HepG2 (cell line): ENCODE data around the gene EBF3. TPM values are rescaled to one million over a fixed set of nuclear protein-coding genes. Genes with fewer than 3 reads are reported as not detected.

ENCODE experiments used
- ATAC-seq: fragments of 200-7000 bp; cut with Tn5 transposase; 3 replicates; pipeline ENCODE4 v1.9.1; 2020; ENCODE audit warnings: mild to moderate bottlenecking, moderate library complexity
- BruUV-seq: library from RNA; stranded (reverse); fragments of 400-500 nt; replicated peaks from 2 replicates; lab custom pipeline; 2021; lab: Mats Ljungman, UMichigan
- CTCF ChIA-PET: fragments of 300-600 bp; formaldehyde crosslinking; extraction: SDS; loops from one replicate; lab custom pipeline; 2021; ENCODE audit warnings: low total read pairs, inconsistent platforms, low intra/inter-chr PET ratio; lab: Yijun Ruan, JAX
- POLR2A ChIA-PET: fragments of 350-600 bp; sonication (Branson Sonifier 250); formaldehyde crosslinking; loops from one replicate; lab custom pipeline; 2020; ENCODE audit warnings: antibody characterized with exemption, inconsistent platforms; lab: Yijun Ruan, JAX
- DNase-seq: peaks from one replicate; pipeline ENCODE4 v3.0.0-alpha.2; 2015; ENCODE audit warnings: low spot score
- FAIRE-seq: peaks from 3 replicates; lab custom pipeline; 2011; peaks lifted over from hg19 to GRCh38; lab: Jason Lieb, UNC
- H2AFZ ChIP-seq: one replicate; pipeline ENCODE4 v1.6.1; 2011; ENCODE audit warnings: low read length, inconsistent platforms
- H3K27ac ChIP-seq: fragments of 300-600 bp; 3 replicates; pipeline ENCODE4 v1.8.0; 2011; ENCODE audit warnings: mixed run types, mild to moderate bottlenecking, mixed read lengths, low read length, inconsistent platforms; ENCODE audit not compliant: insufficient read depth; ENCODE audit errors: extremely low read length
- H3K27me3 ChIP-seq, 2 experiments: fragments of 200-600 bp in 1 of 2; 2 replicates in 1 of 2; 3 replicates in 1 of 2; pipeline versions ENCODE4 v1.6.0 to v1.8.0; 2011; ENCODE audit warnings: low read length in 2 of 2, mild to moderate bottlenecking in 2 of 2, moderate library complexity in 2 of 2, inconsistent platforms in 1 of 2; ENCODE audit not compliant: insufficient read depth in 2 of 2, control insufficient read depth in 1 of 2
- H3K36me3 ChIP-seq, 2 experiments: fragments of 200-600 bp in 1 of 2; replicated peaks in 1 of 2; 2 replicates in 1 of 2; 3 replicates in 1 of 2; pipeline versions ENCODE4 v1.5.1 to v1.8.0; 2011; ENCODE audit warnings: low read length in 2 of 2, inconsistent platforms in 1 of 2; ENCODE audit not compliant: insufficient read depth in 2 of 2, control insufficient read depth in 1 of 2
- H3K4me1 ChIP-seq: 2 replicates; pipeline ENCODE4 v1.5.1; 2012; ENCODE audit warnings: low read length, inconsistent platforms; ENCODE audit not compliant: insufficient read depth
- H3K4me2 ChIP-seq: 2 replicates; pipeline ENCODE4 v1.6.0; 2011; ENCODE audit warnings: low read depth, low read length, inconsistent platforms
- H3K4me3 ChIP-seq, 3 experiments: fragments of 200-600 bp in 1 of 3; sonication (generic), shearing (Covaris generic) in 1 of 3; replicated peaks in 1 of 3; 2 replicates each; pipeline ENCODE4 v1.5.1; 2011 to 2016; ENCODE audit warnings: low read length in 3 of 3, inconsistent platforms in 2 of 3, low read depth in 2 of 3, mild to moderate bottlenecking in 2 of 3, control low read depth in 1 of 3, mixed read lengths in 1 of 3; ENCODE audit not compliant: insufficient read depth in 1 of 3
- H3K79me2 ChIP-seq: one replicate; pipeline ENCODE4 v1.6.1; 2011; ENCODE audit warnings: low read length, inconsistent platforms; ENCODE audit not compliant: insufficient read depth
- H3K9ac ChIP-seq: 2 replicates; pipeline ENCODE4 v1.6.0; 2011; ENCODE audit warnings: mild to moderate bottlenecking, low read depth, low read length, inconsistent platforms; ENCODE audit not compliant: insufficient read depth
- H3K9me3 ChIP-seq: 2 replicates; pipeline ENCODE4 v1.5.1; 2012; ENCODE audit warnings: mild to moderate bottlenecking, low read length
- H4K20me1 ChIP-seq: 2 replicates; pipeline ENCODE4 v1.6.0; 2011; ENCODE audit warnings: inconsistent platforms, mild to moderate bottlenecking, low read length, moderate library complexity; ENCODE audit not compliant: insufficient read depth
- HNF4A ChIP-seq: sonication (generic); formaldehyde crosslinking; IDR thresholded peaks from 2 replicates; pipeline ENCODE4 v1.4.0; 2020; ENCODE audit warnings: missing genetic modification reagents
- POLR2AphosphoS2 ChIP-seq: IDR thresholded peaks from 2 replicates; pipeline ENCODE4 v1.6.1; 2011; ENCODE audit warnings: low read depth, low read length, improper control_type of control experiment
- ZNF230 ChIP-seq: sonication (generic); formaldehyde crosslinking; IDR thresholded peaks from 2 replicates; pipeline ENCODE4 v1.4.0; 2020; ENCODE audit warnings: mild to moderate bottlenecking, missing genetic modification reagents
- ZNF337 ChIP-seq: sonication (generic); formaldehyde crosslinking; IDR thresholded peaks from 2 replicates; pipeline ENCODE4 v1.5.1; 2020; ENCODE audit warnings: missing genetic modification reagents, low read depth, mild to moderate bottlenecking, borderline replicate concordance
- ZNF557 ChIP-seq: sonication (generic); formaldehyde crosslinking; IDR thresholded peaks from 2 replicates; pipeline ENCODE4 v1.4.0; 2020; ENCODE audit warnings: missing genetic modification reagents
- ZSCAN29 ChIP-seq: sonication (generic); formaldehyde crosslinking; conservative IDR thresholded peaks from 2 replicates; pipeline ENCODE4 v1.4.0; 2020; ENCODE audit warnings: mild to moderate bottlenecking, missing genetic modification reagents
- WGBS: methylation state at CpG from one replicate; pipeline ENCODE4 v1.1.6; 2017; ENCODE audit warnings: low lambda C conversion rate; 5-methylcytosine and 5-hydroxymethylcytosine counted together
- in situ Hi-C: cut with HindIII; loops from 2 replicates; pipeline ENCODE4 v1.10.0; 2017; ENCODE audit warnings: low pct_unique_long_range_greater_than_20kb; ENCODE audit not compliant: extremely low pct_ligation_motif_present
- intact Hi-C: fragments of 100-400 bp; cut with micrococcal nuclease; formaldehyde crosslinking; loops from one replicate; pipeline ENCODE4 v1.10.0; 2022; ENCODE audit not compliant: unreplicated experiment
- polyA plus RNA-seq, 8 experiments: library from polyadenylated mRNA; depleted of rRNA in 3 of 8; stranded (reverse) in 7 of 8; unstranded in 1 of 8; fragments of >200 nt; fragmentation: Illumina TruSeq in 4 of 8; extraction: Trizol in 4 of 8; gene quantifications; 2 replicates each; pipeline versions ENCODE4 v1.2.1 to v1.2.3, GENCODE V29; 2011 to 2016; ENCODE audit warnings: low read depth in 4 of 8, missing spikeins in 1 of 8, mixed read lengths in 1 of 8; ENCODE audit not compliant: insufficient read depth in 1 of 8
- total RNA-seq, 5 experiments: library from RNA; depleted of rRNA; stranded (reverse); fragments of >200 nt; fragmentation: Illumina TruSeq; extraction: Trizol; gene quantifications; 2 replicates each; pipeline ENCODE4 v1.2.3, GENCODE V29; 2016; ENCODE audit warnings: low read depth in 1 of 5
- TF ChIP-seq, protein P1 (sequence below): sonication (generic); formaldehyde crosslinking; IDR thresholded peaks from 2 replicates; pipeline ENCODE4 v1.5.0; 2020; ENCODE audit warnings: mild to moderate bottlenecking, missing genetic modification reagents, moderate library complexity
- TF ChIP-seq, protein P2 (sequence below): IDR thresholded peaks from 2 replicates; pipeline ENCODE4 v1.6.1; 2016; ENCODE audit warnings: low read depth, borderline replicate concordance

The EBF3 gene
- total and polyA plus RNA-seq, 2 of the 13 experiments (the other 11 are each of a cell fraction or from before 2014, with no cell fraction given), result not detected

DNA sequence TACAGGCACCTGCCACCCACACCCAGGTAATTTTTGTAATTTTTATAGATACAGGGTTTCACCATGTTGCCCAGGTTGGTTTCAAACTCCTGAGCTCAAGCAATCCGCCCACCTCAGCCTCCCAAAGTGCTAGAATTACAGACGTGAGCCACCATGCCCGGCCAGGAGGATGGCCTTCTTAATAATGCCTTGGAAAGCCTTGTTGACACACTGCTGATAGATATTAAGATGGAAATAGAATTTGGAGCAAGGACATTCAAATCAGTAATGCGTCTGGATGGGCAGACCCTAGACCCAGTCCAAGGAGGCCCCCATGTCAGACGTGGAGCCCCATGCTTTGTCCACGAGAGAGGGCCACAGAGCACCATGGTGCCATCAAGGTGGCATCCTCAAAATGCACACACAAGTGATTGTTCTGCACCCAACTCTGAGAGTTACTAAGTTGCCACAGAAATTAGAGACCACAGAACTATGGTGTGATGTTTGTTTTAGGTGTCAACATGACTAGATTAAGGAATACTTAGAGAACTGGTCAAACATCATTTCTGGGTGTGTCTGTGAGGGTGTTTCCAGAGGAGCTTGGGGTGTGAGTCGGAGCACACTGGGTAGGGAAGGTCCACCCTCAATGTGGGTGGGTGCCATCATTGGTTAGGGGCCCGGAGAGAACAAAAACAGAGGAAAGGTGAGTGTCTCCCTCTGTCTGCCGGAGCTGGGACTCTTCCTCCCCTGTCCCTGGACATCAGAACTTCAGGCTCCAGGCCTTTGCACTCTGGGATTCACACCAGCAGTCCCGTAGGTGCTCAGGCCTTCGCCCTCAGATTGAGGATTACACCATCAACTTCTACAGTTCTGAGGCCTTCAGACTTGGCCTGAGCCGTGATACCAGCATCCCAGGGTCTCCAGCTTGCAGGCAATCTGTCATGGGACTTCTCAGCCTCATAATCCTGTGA lies 34.5 kb downstream of the EBF3 start:
- H3K79me2 ChIP-seq, result no peaks in the 10 kb centered on the region
- H3K4me2 ChIP-seq, result no peak overlapping the region
- H3K4me3 ChIP-seq, result no peak overlapping the region
- FAIRE-seq (no peak), ATAC-seq (peak; percentile 54; the same call in 2 of the 3 replicates), DNase-seq (no peak)
- H3K9ac ChIP-seq, result no peak overlapping the region
- H2AFZ ChIP-seq, result no peak overlapping the region
- POLR2A ChIA-PET, result no interaction called here
- WGBS, result 1% methylated on average over 10 of the region's 12 CpGs
- no peaks in the 10 kb centered on the region for H3K9me3 ChIP-seq
- H3K27me3 ChIP-seq, result peaks cover 0 to 27% of the 10 kb centered on the region in 2 experiments; a peak in 2 of 5 replicates
- BruUV-seq, result no TSS peak
- no peaks in the 10 kb centered on the region for H3K36me3 ChIP-seq
- no peak for TF ChIP-seq ZNF230 (CRISPR knock-in tag)
- no peak for TF ChIP-seq ZSCAN29 (CRISPR knock-in tag)
- no peak for TF ChIP-seq HNF4A (CRISPR knock-in tag)
- TF ChIP-seq, protein P1, sequence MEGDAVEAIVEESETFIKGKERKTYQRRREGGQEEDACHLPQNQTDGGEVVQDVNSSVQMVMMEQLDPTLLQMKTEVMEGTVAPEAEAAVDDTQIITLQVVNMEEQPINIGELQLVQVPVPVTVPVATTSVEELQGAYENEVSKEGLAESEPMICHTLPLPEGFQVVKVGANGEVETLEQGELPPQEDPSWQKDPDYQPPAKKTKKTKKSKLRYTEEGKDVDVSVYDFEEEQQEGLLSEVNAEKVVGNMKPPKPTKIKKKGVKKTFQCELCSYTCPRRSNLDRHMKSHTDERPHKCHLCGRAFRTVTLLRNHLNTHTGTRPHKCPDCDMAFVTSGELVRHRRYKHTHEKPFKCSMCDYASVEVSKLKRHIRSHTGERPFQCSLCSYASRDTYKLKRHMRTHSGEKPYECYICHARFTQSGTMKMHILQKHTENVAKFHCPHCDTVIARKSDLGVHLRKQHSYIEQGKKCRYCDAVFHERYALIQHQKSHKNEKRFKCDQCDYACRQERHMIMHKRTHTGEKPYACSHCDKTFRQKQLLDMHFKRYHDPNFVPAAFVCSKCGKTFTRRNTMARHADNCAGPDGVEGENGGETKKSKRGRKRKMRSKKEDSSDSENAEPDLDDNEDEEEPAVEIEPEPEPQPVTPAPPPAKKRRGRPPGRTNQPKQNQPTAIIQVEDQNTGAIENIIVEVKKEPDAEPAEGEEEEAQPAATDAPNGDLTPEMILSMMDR, result peak; percentile 23
- no peak for TF ChIP-seq ZNF337
- TF ChIP-seq POLR2AphosphoS2, result no peak
- TF ChIP-seq, protein P2, sequence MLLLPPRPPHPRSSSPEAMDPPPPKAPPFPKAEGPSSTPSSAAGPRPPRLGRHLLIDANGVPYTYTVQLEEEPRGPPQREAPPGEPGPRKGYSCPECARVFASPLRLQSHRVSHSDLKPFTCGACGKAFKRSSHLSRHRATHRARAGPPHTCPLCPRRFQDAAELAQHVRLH (CRISPR knock-in tag), result no peak
- TF ChIP-seq ZNF557 (CRISPR knock-in tag), result no peak
- TF ChIP-seq, all 625 proteins: peak for 1
- intact Hi-C loops, result no loop called here
- in situ Hi-C loops, result no loop called here
- no peaks in the 10 kb centered on the region for H4K20me1 ChIP-seq
- no peak overlapping the region for H3K27ac ChIP-seq
- no peaks in the 10 kb centered on the region for H3K4me1 ChIP-seq
- CTCF ChIA-PET, result no interaction called here
